ENCODE results near the gene AOPEP. TPM values are rescaled to one million over a fixed set of nuclear protein-coding genes. Genes with fewer than 3 reads are reported as not detected.

AOPEP gene
- polyA plus RNA-seq, 4 donors: 23.5 to 54.6 (median 50.4) TPM

GRCh38 chr9:94979904-94980507 lies 253.5 kb downstream of the AOPEP start:
- DNase-seq (ENCODE audit: low read depth in 4 of 4, low spot score in 3 of 4): no peak

- DNase-seq (ENCODE audit: low read depth in 4 of 4, low spot score in 3 of 4): no peak
Measured at GRCh38 chr9:94980947-94981722, 254.6 kb downstream of the AOPEP start.

- no peak for DNase-seq (ENCODE audit: low read depth in 4 of 4, low spot score in 3 of 4)
Measured at GRCh38 chr9:94981723-94982090, 255.2 kb downstream of the AOPEP start.

- DNase-seq (ENCODE audit: low read depth in 4 of 4, low spot score in 3 of 4): no peak
Measured at GRCh38 chr9:94982211-94982610, 255.7 kb downstream of the AOPEP start.

GRCh38 chr9:94983552-94983951 lies 257.1 kb downstream of the AOPEP start:
- DNase-seq (ENCODE audit: low read depth in 4 of 4, low spot score in 3 of 4): no peak

- DNase-seq (ENCODE audit: low read depth in 4 of 4, low spot score in 3 of 4): no peak
Measured at GRCh38 chr9:94984891-94985476, 258.5 kb downstream of the AOPEP start.

- DNase-seq (ENCODE audit: low read depth in 4 of 4, low spot score in 3 of 4): no peak
Measured at GRCh38 chr9:94985649-94986048, 259.1 kb downstream of the AOPEP start.

- DNase-seq (ENCODE audit: low read depth in 4 of 4, low spot score in 3 of 4): no peak
Measured at GRCh38 chr9:94987731-94988130, 261.2 kb downstream of the AOPEP start.

- no peak for DNase-seq (ENCODE audit: low read depth in 4 of 4, low spot score in 3 of 4)
Measured at GRCh38 chr9:94990897-94991561, 264.5 kb downstream of the AOPEP start.

GRCh38 chr9:94991961-94992907 lies 265.7 kb downstream of the AOPEP start:
- no peak for DNase-seq (ENCODE audit: low read depth in 4 of 4, low spot score in 3 of 4)

- DNase-seq (ENCODE audit: low read depth in 4 of 4, low spot score in 3 of 4): no peak
Measured at GRCh38 chr9:94993160-94993820, 266.8 kb downstream of the AOPEP start.

- DNase-seq (ENCODE audit: low read depth in 4 of 4, low spot score in 3 of 4): no peak
Measured at GRCh38 chr9:94993821-94994165, 267.3 kb downstream of the AOPEP start.

GRCh38 chr9:94995048-94995693 lies 268.7 kb downstream of the AOPEP start:
- DNase-seq (ENCODE audit: low read depth in 4 of 4, low spot score in 3 of 4): no peak

GRCh38 chr9:94996641-94997040 lies 270.1 kb downstream of the AOPEP start:
- no peak for DNase-seq (ENCODE audit: low read depth in 4 of 4, low spot score in 3 of 4)

- DNase-seq (ENCODE audit: low read depth in 4 of 4, low spot score in 3 of 4): no peak
Measured at GRCh38 chr9:94997727-94998126, 271.2 kb downstream of the AOPEP start.

- no peak for DNase-seq (ENCODE audit: low read depth in 4 of 4, low spot score in 3 of 4)
Measured at GRCh38 chr9:94999832-95000231, 273.3 kb downstream of the AOPEP start.

- DNase-seq (ENCODE audit: low read depth in 4 of 4, low spot score in 3 of 4): no peak
Measured at GRCh38 chr9:95000821-95001220, 274.3 kb downstream of the AOPEP start.

- no peak for DNase-seq (ENCODE audit: low read depth in 4 of 4, low spot score in 3 of 4)
Measured at GRCh38 chr9:95001720-95002119, 275.2 kb downstream of the AOPEP start.

- no peak for DNase-seq (ENCODE audit: low read depth in 4 of 4, low spot score in 3 of 4)
Measured at GRCh38 chr9:95003689-95004410, 277.4 kb downstream of the AOPEP start.

Measured in left renal pelvis (tissue), 4 donors.